Fibroblast of lung (primary cell): Measurements from ENCODE around the gene ZNF469. TPM values are rescaled to one million over a fixed set of nuclear protein-coding genes. Genes with fewer than 3 reads are reported as not detected.

Source experiments
- DNase-seq, 2 donors: peaks; one replicate each; pipeline versions ENCODE4 v3.0.0 to v3.0.0-alpha.2; 2010; ENCODE audit warnings: low read depth in 2 of 2
- H2AFZ ChIP-seq: 2 replicates; pipeline ENCODE4 v1.5.1; 2012; ENCODE audit warnings: low read length, control low read depth, inconsistent platforms
- H3K27ac ChIP-seq: 2 replicates; pipeline ENCODE4 v1.5.1; 2011; ENCODE audit warnings: low read length, control low read depth; ENCODE audit not compliant: insufficient read depth
- H3K27me3 ChIP-seq: 2 replicates; pipeline ENCODE4 v1.5.1; 2011; ENCODE audit warnings: mild to moderate bottlenecking, low read length; ENCODE audit not compliant: control insufficient read depth, insufficient read depth
- H3K36me3 ChIP-seq: 2 replicates; pipeline ENCODE4 v1.5.1; 2011; ENCODE audit warnings: low read length; ENCODE audit not compliant: control insufficient read depth, insufficient read depth
- H3K4me1 ChIP-seq: 2 replicates; pipeline ENCODE4 v1.5.1; 2011; ENCODE audit warnings: low read length; ENCODE audit not compliant: control insufficient read depth, insufficient read depth; ENCODE audit errors: extremely low read depth
- H3K4me2 ChIP-seq: 2 replicates; pipeline ENCODE4 v1.5.1; 2011; ENCODE audit warnings: low read length, control low read depth; ENCODE audit not compliant: insufficient read depth; ENCODE audit errors: extremely low read depth
- H3K4me3 ChIP-seq, 4 experiments: fragments of 200-600 bp in 1 of 4; sonication (generic) in 1 of 4; replicated peaks in 1 of 4; 2 replicates each; pipeline ENCODE4 v1.5.1; 2011 to 2016; ENCODE audit warnings: low read length in 4 of 4, low read depth in 3 of 4, mild to moderate bottlenecking in 3 of 4, control low read depth in 2 of 4, inconsistent platforms in 1 of 4, mixed read lengths in 1 of 4; ENCODE audit not compliant: insufficient read depth in 1 of 4; ENCODE audit errors: control extremely low read depth in 1 of 4
- H3K79me2 ChIP-seq: 2 replicates; pipeline ENCODE4 v1.5.1; 2012; ENCODE audit warnings: mild to moderate bottlenecking, low read length, inconsistent platforms; ENCODE audit not compliant: control insufficient read depth, insufficient read depth
- H3K9ac ChIP-seq: 2 replicates; pipeline ENCODE4 v1.5.1; 2011; ENCODE audit warnings: mild to moderate bottlenecking, low read length, control low read depth; ENCODE audit not compliant: insufficient read depth
- H3K9me3 ChIP-seq: 2 replicates; pipeline ENCODE4 v1.5.1; 2012; ENCODE audit warnings: low read depth, low read length; ENCODE audit not compliant: control insufficient read depth, insufficient read depth
- H4K20me1 ChIP-seq: 2 replicates; pipeline ENCODE4 v1.5.1; 2011; ENCODE audit warnings: low read length; ENCODE audit not compliant: control insufficient read depth, insufficient read depth; ENCODE audit errors: extremely low read depth
- CTCF ChIP-seq, 2 donors: IDR thresholded peaks in 1 of 2; conservative IDR thresholded peaks in 1 of 2; 1 replicate in 1 of 2; 2 replicates in 1 of 2; pipeline ENCODE4 v1.5.1; 2011 to 2012; ENCODE audit warnings: low read length in 2 of 2, control low read depth in 1 of 2, inconsistent platforms in 1 of 2, low read depth in 1 of 2, mild to moderate bottlenecking in 1 of 2
- EZH2 ChIP-seq: IDR thresholded peaks from 2 replicates; pipeline ENCODE4 v1.5.1; 2012; ENCODE audit warnings: low read length, control low read depth, mild to moderate bottlenecking; ENCODE audit errors: missing control alignments
- polyA plus RNA-seq, 2 donors: library from polyadenylated mRNA; depleted of rRNA in 1 of 2; stranded (reverse) in 1 of 2; unstranded in 1 of 2; fragments of >200 nt; gene quantifications; 2 replicates each; pipeline ENCODE4 v1.2.1, GENCODE V29; 2011 to 2012; ENCODE audit warnings: missing spikeins in 1 of 2
- total RNA-seq: library from RNA; depleted of rRNA; stranded (reverse); fragments of >200 nt; gene quantifications from 2 replicates; pipeline ENCODE4 v1.2.1, GENCODE V29; 2014

ZNF469 gene
- total and polyA plus RNA-seq, 2 donors (not counting 1 experiment from before 2014, with no cell fraction given), result 0.82 to 1.5 TPM

GRCh38 chr16:88352261-88353200 lies 30.2 kb upstream of the ZNF469 start:
- DNase-seq, result no peak
- TF ChIP-seq EZH2 (no peak), CTCF (conservative IDR thresholded peaks at IDR 0.05 in 1 of 2, IDR thresholded peaks at IDR 0.05 in 1 of 2; ENCODE audit: low read depth in 1 of 2, low read length in 2 of 2) (no peak)
- no peak overlapping the region for H3K9ac ChIP-seq
- H3K79me2 ChIP-seq, result no peaks in the 10 kb centered on the region
- no peaks in the 10 kb centered on the region for H4K20me1 ChIP-seq
- H3K36me3 ChIP-seq, result no peaks in the 10 kb centered on the region
- no peak overlapping the region for H3K27ac ChIP-seq
- H3K4me2 ChIP-seq, result no peak overlapping the region
- no peak overlapping the region for H2AFZ ChIP-seq
- H3K4me1 ChIP-seq, result no peaks in the 10 kb centered on the region
- no peaks in the 10 kb centered on the region for H3K27me3 ChIP-seq
- H3K9me3 ChIP-seq, result no peaks in the 10 kb centered on the region
- H3K4me3 ChIP-seq, result no peak overlapping the region

- no peak for DNase-seq
Measured at GRCh38 chr16:88353232-88353631, 29.5 kb upstream of the ZNF469 start.

More at GRCh38 chr16:88353232-88353631, 29.5 kb upstream of the ZNF469 start:
- Histone ChIP-seq H3K9ac (no peak overlapping the region), H3K4me3 (no peak overlapping the region), H3K27ac (no peak overlapping the region), H4K20me1 (no peaks in the 10 kb centered on the region), H3K79me2 (no peaks in the 10 kb centered on the region), H3K9me3 (no peaks in the 10 kb centered on the region), H3K27me3 (no peaks in the 10 kb centered on the region), H3K36me3 (no peaks in the 10 kb centered on the region), H2AFZ (no peak overlapping the region), H3K4me2 (no peak overlapping the region), H3K4me1 (no peaks in the 10 kb centered on the region)
- no peak for TF ChIP-seq CTCF (conservative IDR thresholded peaks at IDR 0.05 in 1 of 2, IDR thresholded peaks at IDR 0.05 in 1 of 2; ENCODE audit: low read depth in 1 of 2, low read length in 2 of 2)
- TF ChIP-seq EZH2, result no peak
